Chondrocyte (in vitro differentiated cells): Measurements from ENCODE around the gene PDIA4. TPM values are rescaled to one million over a fixed set of nuclear protein-coding genes. Genes with fewer than 3 reads are reported as not detected.
A peak's percentile ranks its signal among the peaks of the same experiment; 100 is the strongest.

Source experiments
- DNase-seq: peaks from one replicate; pipeline ENCODE4 v3.0.0; 2021; ENCODE audit warnings: mixed read lengths, low spot score
- H3K27ac Mint-ChIP-seq: one replicate; pipeline ENCODE4 v1.8.0; 2021; ENCODE audit warnings: mild to moderate bottlenecking, moderate library complexity, mixed read lengths; ENCODE audit not compliant: unreplicated experiment
- H3K27me3 Mint-ChIP-seq: 2 replicates; pipeline ENCODE4 v1.8.0; 2021; ENCODE audit warnings: low read depth, mixed read lengths
- H3K36me3 Mint-ChIP-seq: 2 replicates; pipeline ENCODE4 v1.8.0; 2021; ENCODE audit warnings: low read depth, mixed read lengths
- H3K4me1 Mint-ChIP-seq: 2 replicates; pipeline ENCODE4 v1.8.0; 2021; ENCODE audit warnings: low read depth, mild to moderate bottlenecking, mixed read lengths
- H3K4me3 Mint-ChIP-seq: one replicate; pipeline ENCODE4 v1.8.0; 2021; ENCODE audit warnings: mild to moderate bottlenecking, moderate library complexity, mixed read lengths; ENCODE audit not compliant: unreplicated experiment
- H3K9me3 Mint-ChIP-seq: 2 replicates; pipeline ENCODE4 v1.8.0; 2021; ENCODE audit warnings: low read depth, mixed read lengths
- total RNA-seq: library from RNA; stranded (reverse); gene quantifications from 3 replicates; pipeline ENCODE4 v1.2.1, GENCODE V29; 2021
- TF ChIP-seq, protein P1 (sequence below): fragments of 200-600 bp; sonication (generic); IDR thresholded peaks from 2 replicates; pipeline ENCODE4 v1.5.0; 2021; ENCODE audit warnings: antibody characterized with exemption, mild to moderate bottlenecking, moderate library complexity

PDIA4 gene
- total RNA-seq, 1 donor from 2014 or later: 140 TPM

DNA sequence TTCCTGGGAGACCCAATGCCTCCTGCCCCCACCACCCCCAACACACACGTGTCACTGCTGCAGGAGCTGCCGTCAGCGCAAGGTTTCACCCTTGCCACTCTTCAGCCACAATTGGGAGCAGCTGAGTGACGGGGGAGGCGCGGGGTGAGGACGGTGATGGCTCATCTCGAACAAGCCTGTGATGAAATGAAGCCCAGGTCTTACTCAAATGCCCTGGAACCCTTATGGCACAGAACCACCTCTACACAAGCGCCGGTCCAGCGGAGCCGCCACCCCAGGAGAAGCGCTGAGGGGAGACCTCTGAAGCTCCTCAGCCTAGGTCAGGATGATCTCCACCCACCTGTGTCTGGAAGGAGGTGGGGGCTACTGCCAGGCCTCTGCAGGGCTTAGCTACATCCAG, 25.7 kb downstream of the PDIA4 start:
- DNase-seq: no peak
- H3K27ac Mint-ChIP-seq: no peak overlapping the region
- H3K4me3 Mint-ChIP-seq: no peak overlapping the region
- H3K4me1 Mint-ChIP-seq: peaks cover 16% of the 10 kb centered on the region
- peaks cover 17% of the 10 kb centered on the region for H3K36me3 Mint-ChIP-seq
- no peaks in the 10 kb centered on the region for H3K9me3 Mint-ChIP-seq
- TF ChIP-seq, protein P1, sequence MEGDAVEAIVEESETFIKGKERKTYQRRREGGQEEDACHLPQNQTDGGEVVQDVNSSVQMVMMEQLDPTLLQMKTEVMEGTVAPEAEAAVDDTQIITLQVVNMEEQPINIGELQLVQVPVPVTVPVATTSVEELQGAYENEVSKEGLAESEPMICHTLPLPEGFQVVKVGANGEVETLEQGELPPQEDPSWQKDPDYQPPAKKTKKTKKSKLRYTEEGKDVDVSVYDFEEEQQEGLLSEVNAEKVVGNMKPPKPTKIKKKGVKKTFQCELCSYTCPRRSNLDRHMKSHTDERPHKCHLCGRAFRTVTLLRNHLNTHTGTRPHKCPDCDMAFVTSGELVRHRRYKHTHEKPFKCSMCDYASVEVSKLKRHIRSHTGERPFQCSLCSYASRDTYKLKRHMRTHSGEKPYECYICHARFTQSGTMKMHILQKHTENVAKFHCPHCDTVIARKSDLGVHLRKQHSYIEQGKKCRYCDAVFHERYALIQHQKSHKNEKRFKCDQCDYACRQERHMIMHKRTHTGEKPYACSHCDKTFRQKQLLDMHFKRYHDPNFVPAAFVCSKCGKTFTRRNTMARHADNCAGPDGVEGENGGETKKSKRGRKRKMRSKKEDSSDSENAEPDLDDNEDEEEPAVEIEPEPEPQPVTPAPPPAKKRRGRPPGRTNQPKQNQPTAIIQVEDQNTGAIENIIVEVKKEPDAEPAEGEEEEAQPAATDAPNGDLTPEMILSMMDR: no peak
- H3K27me3 Mint-ChIP-seq: no peaks in the 10 kb centered on the region

DNA sequence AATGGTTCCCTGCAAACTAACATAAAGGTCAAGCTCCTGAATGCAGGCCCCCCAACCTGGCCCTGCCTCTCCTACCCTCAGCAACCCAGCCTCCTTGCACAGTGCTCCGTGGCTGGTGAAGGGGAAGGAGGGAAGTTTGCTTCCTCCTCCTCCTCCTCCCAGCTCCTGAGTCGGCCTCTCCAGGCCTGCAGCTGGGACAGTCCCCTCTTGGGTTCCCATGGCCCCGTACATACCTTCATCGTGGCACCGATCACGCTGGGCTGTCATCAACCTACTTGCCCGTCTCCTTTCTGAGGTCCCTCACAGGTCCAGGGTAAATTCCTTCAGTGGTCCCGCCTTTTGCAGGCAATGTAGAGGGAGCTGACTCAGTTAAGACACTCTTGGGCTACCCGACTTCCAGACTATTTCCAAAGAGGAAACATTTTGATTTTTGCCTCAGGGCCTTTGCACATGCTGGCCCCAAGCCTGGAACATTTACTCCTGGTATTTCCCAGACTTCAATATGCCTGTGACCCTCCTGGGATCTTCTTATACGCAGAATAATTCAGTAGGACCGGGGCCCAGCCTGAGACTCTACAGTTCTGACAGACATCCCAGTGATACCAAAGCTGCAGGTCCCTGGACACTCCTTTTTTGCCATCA, 26.8 kb downstream of the PDIA4 start:
- H3K27ac Mint-ChIP-seq: no peak overlapping the region
- H3K4me1 Mint-ChIP-seq: peaks cover 16% of the 10 kb centered on the region
- TF ChIP-seq, protein P1: no peak
- H3K27me3 Mint-ChIP-seq: no peaks in the 10 kb centered on the region
- H3K4me3 Mint-ChIP-seq: no peak overlapping the region
- peaks cover 11% of the 10 kb centered on the region for H3K36me3 Mint-ChIP-seq
- H3K9me3 Mint-ChIP-seq: no peaks in the 10 kb centered on the region
- no peak for DNase-seq

DNA sequence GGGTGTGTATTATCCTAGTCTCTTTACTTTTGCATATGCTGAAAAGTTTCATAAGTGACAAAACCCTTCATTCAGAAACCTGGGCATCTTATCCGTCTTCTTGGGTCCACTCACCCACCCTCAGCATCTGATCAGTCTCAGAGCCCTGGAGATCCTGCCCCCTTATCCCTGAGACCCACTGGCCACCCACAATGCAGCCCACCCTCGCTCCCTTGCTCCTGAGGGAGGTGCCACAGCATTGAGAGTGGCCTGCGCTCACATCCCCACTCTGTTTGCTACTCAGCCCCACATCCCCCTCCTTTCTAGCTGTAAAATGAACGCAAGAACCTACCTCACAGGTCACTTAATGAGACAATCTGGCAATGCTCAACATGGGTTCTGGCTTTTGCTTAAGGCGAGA, 27.3 kb downstream of the PDIA4 start:
- TF ChIP-seq, protein P1: no peak
- H3K4me1 Mint-ChIP-seq: peaks cover 16% of the 10 kb centered on the region
- H3K27me3 Mint-ChIP-seq: no peaks in the 10 kb centered on the region
- H3K27ac Mint-ChIP-seq: peak overlapping the region; percentile 45
- no peak overlapping the region for H3K4me3 Mint-ChIP-seq
- H3K9me3 Mint-ChIP-seq: no peaks in the 10 kb centered on the region
- peaks cover 9% of the 10 kb centered on the region for H3K36me3 Mint-ChIP-seq
- DNase-seq: no peak

DNA sequence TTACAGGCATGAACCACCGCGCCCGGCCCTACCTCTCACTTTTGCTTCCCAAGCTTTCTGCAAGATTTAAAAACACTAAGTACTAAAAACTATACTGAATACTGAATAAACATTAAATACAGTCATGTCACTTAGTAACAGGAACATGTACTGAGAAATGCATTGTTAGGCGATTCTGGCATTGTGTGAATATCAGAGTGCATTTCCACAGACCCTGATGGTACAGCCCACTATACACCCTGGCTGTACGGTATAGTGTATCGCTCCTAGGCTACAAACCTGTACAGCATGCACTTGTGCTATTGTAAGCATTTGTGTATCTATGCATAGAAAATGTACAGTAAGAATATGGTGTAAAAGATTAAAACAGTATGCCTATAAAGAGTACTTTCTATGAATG, 29.1 kb downstream of the PDIA4 start:
- no peak overlapping the region for H3K27ac Mint-ChIP-seq
- H3K9me3 Mint-ChIP-seq: no peaks in the 10 kb centered on the region
- TF ChIP-seq, protein P1: no peak
- no peaks in the 10 kb centered on the region for H3K27me3 Mint-ChIP-seq
- H3K4me1 Mint-ChIP-seq: peaks cover 5% of the 10 kb centered on the region
- peaks cover 9% of the 10 kb centered on the region for H3K36me3 Mint-ChIP-seq
- DNase-seq: no peak
- H3K4me3 Mint-ChIP-seq: no peak overlapping the region

DNA sequence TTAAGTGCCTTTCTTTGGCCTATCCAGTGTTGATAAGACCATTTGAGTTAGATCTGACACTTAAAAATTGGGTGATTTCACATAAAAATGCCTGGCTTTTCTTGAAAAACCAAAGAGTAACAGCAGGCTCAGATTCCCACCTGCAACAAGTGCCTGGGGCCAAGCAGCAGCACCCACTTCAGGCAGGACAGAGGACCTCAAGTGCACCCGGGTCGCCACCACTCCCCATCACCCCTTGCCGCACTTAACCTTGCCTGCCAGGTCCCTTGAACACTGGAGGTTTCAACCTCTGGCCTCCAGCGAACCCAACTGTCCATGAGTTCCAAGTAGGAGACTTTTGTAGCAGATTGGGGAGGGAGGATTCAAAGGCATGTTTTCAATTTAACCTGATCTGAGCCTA, 30.8 kb downstream of the PDIA4 start:
- Mint-ChIP-seq H3K36me3 (no peaks in the 10 kb centered on the region), H3K9me3 (no peaks in the 10 kb centered on the region), H3K4me3 (no peak overlapping the region), H3K27me3 (no peaks in the 10 kb centered on the region), H3K4me1 (no peaks in the 10 kb centered on the region), H3K27ac (no peak overlapping the region)
- DNase-seq: no peak
- TF ChIP-seq, protein P1: no peak
